K562 (cell line): ENCODE data around the gene MINPP1. TPM values are rescaled to one million over a fixed set of nuclear protein-coding genes. Genes with fewer than 3 reads are reported as not detected.
"Not testable (repeated sequence)": the region's sequence is repeated elsewhere in the genome, so short reads cannot be mapped to it uniquely, and the experiment has no call there.

Experiments
- ATAC-seq: fragments of 200-7000 bp; cut with Tn5 transposase; 3 replicates; pipeline ENCODE4 v1.9.1; 2020; ENCODE audit warnings: moderate library complexity
- BruUV-seq: library from RNA; stranded (reverse); fragments of 400-500 nt; replicated peaks from 2 replicates; lab custom pipeline; 2021; lab: Mats Ljungman, UMichigan
- CTCF ChIA-PET: fragments of 300-600 bp; formaldehyde crosslinking; extraction: SDS; loops from one replicate; lab custom pipeline; 2021; ENCODE audit warnings: low intra/inter-chr PET ratio; lab: Yijun Ruan, JAX
- POLR2A ChIA-PET: fragments of 300-600, 350-650 bp; sonication (Branson Sonifier 250); formaldehyde crosslinking; extraction: SDS; loops from one replicate; lab custom pipeline; 2021; ENCODE audit warnings: antibody characterized with exemption, inconsistent platforms; lab: Yijun Ruan, JAX
- DNase-seq, 4 experiments: peaks; one replicate each; pipeline versions ENCODE4 v3.0.0 to v3.0.0-alpha.2; 2011 to 2018; ENCODE audit warnings: low spot score in 3 of 4, mixed read lengths in 3 of 4; ENCODE audit errors: extremely low read depth in 1 of 4
- FAIRE-seq: peaks from 2 replicates; lab custom pipeline; 2011; peaks lifted over from hg19 to GRCh38; lab: Jason Lieb, UNC
- H2AFZ ChIP-seq: 2 replicates; pipeline ENCODE4 v1.6.0; 2011; ENCODE audit warnings: low read depth, low read length, control low read depth, inconsistent platforms
- H3K27ac ChIP-seq: fragments of 200-600 bp; 3 replicates; pipeline ENCODE4 v1.8.0; 2011; ENCODE audit warnings: low read depth, mild to moderate bottlenecking, control low read depth, inconsistent platforms, low read length, moderate library complexity, mixed read lengths; ENCODE audit errors: extremely low read depth
- H3K27me3 ChIP-seq, 2 experiments: fragments of 300-600 bp in 1 of 2; 2 replicates in 1 of 2; 3 replicates in 1 of 2; pipeline versions ENCODE4 v1.6.0 to v1.8.0; 2011; ENCODE audit warnings: inconsistent platforms in 2 of 2, low read length in 2 of 2, mild to moderate bottlenecking in 1 of 2, mixed read lengths in 1 of 2, moderate library complexity in 1 of 2; ENCODE audit not compliant: control insufficient read depth in 2 of 2, insufficient read depth in 2 of 2
- H3K36me3 ChIP-seq: fragments of 300-600 bp; 3 replicates; pipeline ENCODE4 v1.8.0; 2011; ENCODE audit warnings: mild to moderate bottlenecking, low read length, inconsistent platforms; ENCODE audit not compliant: control insufficient read depth, insufficient read depth
- H3K4me1 ChIP-seq, 2 experiments: fragments of 200-600 bp in 1 of 2; replicated peaks in 1 of 2; 2 replicates in 1 of 2; 3 replicates in 1 of 2; pipeline versions ENCODE4 v1.5.1 to v1.8.0; 2011; ENCODE audit warnings: inconsistent platforms in 2 of 2, low read length in 2 of 2, mild to moderate bottlenecking in 1 of 2, mixed read lengths in 1 of 2, moderate library complexity in 1 of 2; ENCODE audit not compliant: control insufficient read depth in 2 of 2, insufficient read depth in 2 of 2
- H3K4me2 ChIP-seq: 2 replicates; pipeline ENCODE4 v1.6.1; 2011; ENCODE audit warnings: low read length, control low read depth, inconsistent platforms, mixed read lengths; ENCODE audit not compliant: insufficient read depth
- H3K4me3 ChIP-seq: fragments of 200-600 bp; sonication (generic), shearing (Covaris generic); 2 replicates; pipeline ENCODE4 v1.5.1; 2016; ENCODE audit warnings: control low read depth, inconsistent platforms
- H3K79me2 ChIP-seq: fragments of 200-600 bp; 3 replicates; pipeline ENCODE4 v1.8.0; 2011; ENCODE audit warnings: low read length, inconsistent platforms; ENCODE audit not compliant: control insufficient read depth, insufficient read depth
- H3K9ac ChIP-seq, 2 experiments: 2 replicates each; pipeline versions ENCODE4 v1.6.0 to v1.6.1; 2011; ENCODE audit warnings: low read depth in 2 of 2, low read length in 2 of 2, control low read depth in 1 of 2, inconsistent platforms in 1 of 2, mild to moderate bottlenecking in 1 of 2, mixed read lengths in 1 of 2; ENCODE audit not compliant: insufficient read depth in 1 of 2
- H3K9me1 ChIP-seq: one replicate; pipeline ENCODE4 v1.6.0; 2011; ENCODE audit warnings: inconsistent platforms, mild to moderate bottlenecking, low read length, moderate library complexity; ENCODE audit not compliant: control insufficient read depth, insufficient read depth
- H3K9me3 ChIP-seq: replicated peaks from 2 replicates; pipeline ENCODE4 v1.5.1; 2011; ENCODE audit warnings: low read depth, low read length, inconsistent platforms; ENCODE audit not compliant: control insufficient read depth, insufficient read depth
- H4K20me1 ChIP-seq: replicated peaks from 2 replicates; pipeline ENCODE4 v1.6.1; 2011; ENCODE audit warnings: low read length, inconsistent platforms, mixed read lengths; ENCODE audit not compliant: control insufficient read depth, insufficient read depth
- GATAD2A ChIP-seq: fragments of 450-650 bp; IDR thresholded peaks from 2 replicates; pipeline ENCODE4 v1.6.1; 2017
- POLR2G ChIP-seq: fragments of 200-400 bp; formaldehyde crosslinking; IDR thresholded peaks from 2 replicates; pipeline ENCODE4 v1.6.1; 2017; ENCODE audit warnings: low read depth, mild to moderate bottlenecking, antibody characterized with exemption, low read length, moderate library complexity
- TAF7 ChIP-seq: fragments of 450-650 bp; IDR thresholded peaks from 2 replicates; pipeline ENCODE4 v1.6.1; 2016; ENCODE audit warnings: missing genetic modification characterization, missing compliant biosample characterization
- TAF9B ChIP-seq: fragments of 450-650 bp; IDR thresholded peaks from 2 replicates; pipeline ENCODE4 v1.6.1; 2018; ENCODE audit warnings: mild to moderate bottlenecking; ENCODE audit not compliant: partially characterized antibody
- TCF3 ChIP-seq: sonication (generic); formaldehyde crosslinking; IDR thresholded peaks from 2 replicates; pipeline ENCODE4 v1.4.0; 2020; ENCODE audit warnings: mild to moderate bottlenecking, missing genetic modification reagents
- YBX1 ChIP-seq: fragments of 450-650 bp; IDR thresholded peaks from 2 replicates; pipeline ENCODE4 v1.7.1; 2016; ENCODE audit warnings: mild to moderate bottlenecking
- ZNF785 ChIP-seq: fragments of 250-450 bp; sonication (Bioruptor Pico); IDR thresholded peaks from 2 replicates; pipeline ENCODE4 v1.4.0; 2020; ENCODE audit warnings: mild to moderate bottlenecking
- WGBS: fragments of 100-300 bp; shearing (Covaris generic); methylation state at CpG from one replicate; pipeline ENCODE4 v1.1.6; 2016; ENCODE audit warnings: low coverage, mixed read lengths; ENCODE audit not compliant: insufficient coverage; ENCODE audit errors: missing lambda C conversion rate; 5-methylcytosine and 5-hydroxymethylcytosine counted together
- in situ Hi-C: fragments of 300-500 bp; cut with MboI; formaldehyde crosslinking; loops from 4 replicates; pipeline ENCODE4 v1.15.0; 2018; ENCODE audit warnings: inconsistent platforms, mixed read lengths
- intact Hi-C: fragments of 100-400 bp; cut with micrococcal nuclease; formaldehyde crosslinking; loops from 2 replicates; pipeline ENCODE4 v1.14.2; 2022
- polyA plus RNA-seq, 8 experiments: library from polyadenylated mRNA; depleted of rRNA in 4 of 8; stranded (reverse) in 5 of 8; unstranded in 3 of 8; fragments of >200 nt; fragmentation: Nextera tagmentation in 2 of 8; fragmentation: Illumina TruSeq in 1 of 8; extraction: Ambion mirVana in 2 of 8; extraction: Trizol in 1 of 8; gene quantifications; 2 replicates each; pipeline versions ENCODE4 v1.2.1 to v1.2.3, GENCODE V29; 2011 to 2014; ENCODE audit warnings: inconsistent platforms in 1 of 8, missing spikeins in 1 of 8
- total RNA-seq, 7 experiments: library from RNA; depleted of rRNA in 6 of 7; stranded (reverse); fragments of >200 nt in 6 of 7; fragmentation: Illumina TruSeq in 2 of 7; extraction: Trizol in 2 of 7; gene quantifications; 2 replicates each; pipeline versions ENCODE4 v1.2.1 to v1.2.3, GENCODE V29; 2011 to 2021; ENCODE audit warnings: low replicate concordance in 1 of 7
- TF ChIP-seq, protein P1 (sequence below): fragments of 450-650 bp; IDR thresholded peaks from 2 replicates; pipeline ENCODE4 v1.7.1; 2018; ENCODE audit warnings: mild to moderate bottlenecking, low read depth; ENCODE audit not compliant: partially characterized antibody

Gene MINPP1
- total and polyA plus RNA-seq, 9 of the 15 experiments (the other 6 are each of a cell fraction or from before 2014, with no cell fraction given) = 11.5 to 44.5 (median 27.1) TPM

GRCh38 chr10:87504640-87505365, at the start of gene MINPP1 (continued):
- TF ChIP-seq, protein P1, sequence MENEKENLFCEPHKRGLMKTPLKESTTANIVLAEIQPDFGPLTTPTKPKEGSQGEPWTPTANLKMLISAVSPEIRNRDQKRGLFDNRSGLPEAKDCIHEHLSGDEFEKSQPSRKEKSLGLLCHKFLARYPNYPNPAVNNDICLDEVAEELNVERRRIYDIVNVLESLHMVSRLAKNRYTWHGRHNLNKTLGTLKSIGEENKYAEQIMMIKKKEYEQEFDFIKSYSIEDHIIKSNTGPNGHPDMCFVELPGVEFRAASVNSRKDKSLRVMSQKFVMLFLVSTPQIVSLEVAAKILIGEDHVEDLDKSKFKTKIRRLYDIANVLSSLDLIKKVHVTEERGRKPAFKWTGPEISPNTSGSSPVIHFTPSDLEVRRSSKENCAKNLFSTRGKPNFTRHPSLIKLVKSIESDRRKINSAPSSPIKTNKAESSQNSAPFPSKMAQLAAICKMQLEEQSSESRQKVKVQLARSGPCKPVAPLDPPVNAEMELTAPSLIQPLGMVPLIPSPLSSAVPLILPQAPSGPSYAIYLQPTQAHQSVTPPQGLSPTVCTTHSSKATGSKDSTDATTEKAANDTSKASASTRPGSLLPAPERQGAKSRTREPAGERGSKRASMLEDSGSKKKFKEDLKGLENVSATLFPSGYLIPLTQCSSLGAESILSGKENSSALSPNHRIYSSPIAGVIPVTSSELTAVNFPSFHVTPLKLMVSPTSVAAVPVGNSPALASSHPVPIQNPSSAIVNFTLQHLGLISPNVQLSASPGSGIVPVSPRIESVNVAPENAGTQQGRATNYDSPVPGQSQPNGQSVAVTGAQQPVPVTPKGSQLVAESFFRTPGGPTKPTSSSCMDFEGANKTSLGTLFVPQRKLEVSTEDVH = peak; percentile 46
- TF ChIP-seq ZNF785 (no peak), TAF9B (peak; percentile 51), YBX1 (no peak), POLR2G (peak; percentile 88), TAF7 (tag) (0 out of 2 replicates have a peak, but pooled peaks have one; percentile 21), TCF3 (CRISPR knock-in tag) (no peak), GATAD2A (no peak)
- TF ChIP-seq, all 486 proteins: peak for 74

DNA sequence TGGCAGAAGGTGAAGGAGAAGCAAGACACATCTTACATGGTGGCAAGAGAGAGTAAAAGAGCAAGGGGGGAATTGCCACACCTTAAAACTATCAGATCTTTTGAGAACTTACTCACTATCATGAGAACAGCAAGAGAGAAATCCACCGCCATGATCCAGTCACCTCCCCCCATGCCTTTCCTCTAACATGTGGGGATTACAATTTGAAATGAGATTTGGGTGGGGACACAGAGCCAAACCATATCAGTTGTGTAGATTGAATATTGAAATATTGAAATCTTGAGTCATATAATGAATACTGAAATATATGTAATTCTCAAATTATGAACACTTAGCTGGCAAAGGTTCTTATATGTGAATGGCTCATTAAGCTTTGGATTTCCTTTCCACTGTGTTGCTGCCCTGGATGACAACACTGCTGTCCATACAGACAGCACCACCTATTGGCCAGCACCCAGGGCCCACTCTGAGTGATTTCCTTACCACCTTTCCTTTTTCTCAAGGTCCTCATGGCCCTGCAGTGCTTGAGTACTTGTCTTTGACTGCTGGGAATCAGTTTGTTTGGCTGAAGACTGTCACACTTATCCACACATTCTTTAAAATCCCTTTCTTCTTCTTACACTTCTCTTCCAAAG, 48.0 kb upstream of the MINPP1 start:
- H3K27me3 ChIP-seq, H3K4me1 ChIP-seq, H3K79me2 ChIP-seq, in situ Hi-C loops, intact Hi-C loops, BruUV-seq, CTCF ChIA-PET, DNase-seq, H3K4me2 ChIP-seq, H3K9me1 ChIP-seq, H3K4me3 ChIP-seq, H3K9me3 ChIP-seq, FAIRE-seq, H3K36me3 ChIP-seq, H3K27ac ChIP-seq, H4K20me1 ChIP-seq, H2AFZ ChIP-seq, H3K9ac ChIP-seq, POLR2A ChIA-PET: not testable (repeated sequence)
- peak; percentile 95 for ATAC-seq
- WGBS = no CpG with 5 or more reads among the region's 1 CpG

DNA sequence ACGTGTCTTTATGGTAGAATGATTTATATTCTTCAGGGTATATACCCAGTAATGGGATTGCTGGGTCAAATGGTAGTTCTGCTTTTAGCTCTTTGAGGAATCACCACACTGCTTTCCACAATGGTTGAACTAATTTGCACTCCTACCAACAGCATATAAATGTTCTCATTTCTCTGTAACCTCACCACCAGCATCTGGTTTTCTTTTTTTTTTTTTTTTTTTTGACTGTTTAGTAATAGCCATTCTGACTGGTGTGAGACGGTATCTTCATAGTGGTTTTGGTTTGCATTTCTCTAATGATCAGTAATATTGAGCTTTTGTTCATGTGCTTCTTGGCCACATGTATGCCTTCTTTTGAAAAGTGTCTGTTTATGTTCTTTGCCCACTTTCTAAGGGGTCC, 42.9 kb upstream of the MINPP1 start:
- H4K20me1 ChIP-seq, H3K4me1 ChIP-seq, BruUV-seq, H3K9ac ChIP-seq, H3K27ac ChIP-seq, H3K4me2 ChIP-seq, FAIRE-seq, H3K36me3 ChIP-seq, H3K4me3 ChIP-seq, H3K27me3 ChIP-seq, ATAC-seq, CTCF ChIA-PET, H2AFZ ChIP-seq, intact Hi-C loops, in situ Hi-C loops, H3K79me2 ChIP-seq, POLR2A ChIA-PET, H3K9me3 ChIP-seq, DNase-seq, H3K9me1 ChIP-seq: not testable (repeated sequence)
- no CpG with 5 or more reads among the region's 2 CpGs for WGBS
